ENCODE results near the gene PLA2G4A.

Gene PLA2G4A

DNA sequence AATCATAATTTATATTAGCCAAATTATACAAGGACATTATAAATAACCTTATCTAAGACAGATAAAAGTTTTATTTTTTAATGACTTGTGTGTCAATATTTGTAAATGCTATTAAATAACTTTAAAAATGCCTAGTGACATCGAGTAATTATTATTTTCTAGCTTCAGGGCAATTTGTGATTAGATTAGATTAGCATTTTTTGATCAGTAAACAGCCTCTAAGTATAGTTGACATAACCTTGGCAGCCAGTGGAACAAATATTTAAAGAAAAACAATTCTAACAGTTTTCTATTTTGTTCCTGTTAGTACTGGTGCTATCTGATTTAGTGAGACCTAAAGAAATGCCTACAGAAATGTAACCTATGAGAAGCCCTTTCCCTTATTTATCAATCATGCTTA, 169.1 kb downstream of the PLA2G4A start:
- Mint-ChIP-seq H3K9me3 (no peaks in the 10 kb centered on the region), H3K27ac (no peak overlapping the region), H3K4me1 (no peaks in the 10 kb centered on the region), H3K36me3 (no peaks in the 10 kb centered on the region), H3K4me3 (no peak overlapping the region), H3K27me3 (peaks cover 0 to 6% of the 10 kb centered on the region in 2 donors)
- ATAC-seq (replicated peaks) (no peak), DNase-seq (no peak)

DNA sequence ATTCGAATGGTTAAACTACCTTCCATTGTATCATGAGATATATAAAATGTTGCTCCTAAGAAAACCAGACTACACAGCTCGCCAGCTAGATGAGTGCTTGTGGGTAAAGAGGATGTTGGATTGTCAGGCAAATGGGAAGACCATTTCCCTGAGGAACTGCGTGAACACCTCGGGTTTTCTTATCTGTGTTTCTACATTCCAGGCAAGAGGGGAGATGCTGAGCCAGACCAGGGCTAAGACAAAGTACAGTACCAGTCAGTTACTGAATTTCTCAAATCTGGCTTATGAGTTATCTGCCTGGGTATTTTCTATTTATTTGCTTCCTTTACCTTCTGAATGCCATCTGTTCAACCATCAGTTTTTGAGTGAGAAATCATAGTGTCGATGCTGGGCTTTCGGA, 170.8 kb downstream of the PLA2G4A start:
- Mint-ChIP-seq H3K9me3 (no peaks in the 10 kb centered on the region), H3K4me1 (no peaks in the 10 kb centered on the region), H3K27me3 (peaks cover 0 to 6% of the 10 kb centered on the region in 2 donors), H3K27ac (no peak overlapping the region), H3K36me3 (no peaks in the 10 kb centered on the region), H3K4me3 (no peak overlapping the region)
- no peak for ATAC-seq (replicated peaks)
- no peak for DNase-seq

DNA sequence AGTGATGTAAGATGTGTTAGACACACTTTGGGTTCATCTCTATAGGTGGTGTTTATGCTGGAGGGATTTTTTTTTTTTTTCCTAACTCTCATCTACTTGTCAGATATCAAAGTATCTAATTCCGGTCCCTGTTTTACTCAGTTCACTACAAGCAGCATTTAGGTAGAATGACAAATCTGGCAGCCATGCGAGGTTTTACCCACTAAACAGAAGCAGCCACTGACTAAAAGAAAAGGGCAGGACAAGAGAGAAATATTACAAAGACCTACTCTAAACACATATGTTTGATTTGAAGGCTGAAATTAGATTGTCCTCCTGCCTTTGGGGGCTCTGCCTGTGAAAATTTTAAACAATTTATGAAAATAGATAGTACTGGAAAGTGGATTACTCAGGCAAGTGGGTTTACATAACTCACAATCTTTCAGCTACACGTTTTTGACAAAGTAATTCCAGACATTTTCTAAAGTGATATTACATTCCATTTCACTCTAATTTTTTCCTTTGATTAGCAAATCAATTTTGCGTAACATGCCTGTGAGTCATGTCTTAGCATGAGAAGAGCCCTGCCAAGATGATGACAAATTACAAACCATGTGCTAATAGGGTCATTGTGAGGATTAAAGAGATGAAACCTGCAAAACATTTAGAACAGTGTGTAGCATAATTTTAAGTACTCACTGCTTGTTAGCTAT, 172.6 kb downstream of the PLA2G4A start:
- Mint-ChIP-seq H3K4me3 (no peak overlapping the region), H3K9me3 (peaks cover 0 to 2% of the 10 kb centered on the region in 2 donors), H3K4me1 (no peaks in the 10 kb centered on the region), H3K27ac (no peak overlapping the region), H3K27me3 (peaks cover 0 to 6% of the 10 kb centered on the region in 2 donors), H3K36me3 (no peaks in the 10 kb centered on the region)
- ATAC-seq (replicated peaks): no peak
- no peak for DNase-seq

GRCh38 chr1:187003353-187003752, 174.6 kb downstream of the PLA2G4A start:
- peaks cover 0 to 7% of the 10 kb centered on the region in 2 donors for H3K9me3 Mint-ChIP-seq
- H3K36me3 Mint-ChIP-seq: peaks cover 0 to 3% of the 10 kb centered on the region in 2 donors
- no peaks in the 10 kb centered on the region for H3K4me1 Mint-ChIP-seq
- DNase-seq (no peak), ATAC-seq (replicated peaks) (no peak)
- no peak overlapping the region for H3K4me3 Mint-ChIP-seq
- no peak overlapping the region for H3K27ac Mint-ChIP-seq
- peaks cover 0 to 6% of the 10 kb centered on the region in 2 donors for H3K27me3 Mint-ChIP-seq

GRCh38 chr1:187006896-187007295, 178.1 kb downstream of the PLA2G4A start:
- DNase-seq: no peak
- Mint-ChIP-seq H3K27me3 (no peaks in the 10 kb centered on the region), H3K27ac (no peak overlapping the region), H3K36me3 (peaks cover 0 to 3% of the 10 kb centered on the region in 2 donors), H3K4me3 (no peak overlapping the region), H3K9me3 (peaks cover 0 to 9% of the 10 kb centered on the region in 2 donors), H3K4me1 (no peaks in the 10 kb centered on the region)
- no peak for ATAC-seq (replicated peaks)

DNA sequence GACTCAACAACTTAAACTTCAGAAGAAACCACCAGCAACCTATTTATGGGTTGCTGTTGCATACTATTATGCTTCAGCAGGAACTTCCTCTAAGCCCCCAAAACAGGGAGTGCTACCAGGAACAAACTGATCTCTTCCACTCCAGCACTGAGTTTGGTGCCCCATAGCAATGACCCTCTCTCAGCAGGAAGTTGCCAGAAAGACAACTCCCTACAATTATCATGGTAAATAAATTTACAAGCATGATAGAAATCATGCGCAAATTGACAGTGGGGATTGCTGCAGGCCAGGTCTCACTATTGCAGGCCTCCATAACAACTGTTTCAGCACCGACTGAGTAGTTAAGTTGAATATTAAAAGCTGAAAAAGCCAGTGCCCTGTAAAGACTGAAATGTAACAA, 180.6 kb downstream of the PLA2G4A start:
- H3K27ac Mint-ChIP-seq: no peak overlapping the region

DNA sequence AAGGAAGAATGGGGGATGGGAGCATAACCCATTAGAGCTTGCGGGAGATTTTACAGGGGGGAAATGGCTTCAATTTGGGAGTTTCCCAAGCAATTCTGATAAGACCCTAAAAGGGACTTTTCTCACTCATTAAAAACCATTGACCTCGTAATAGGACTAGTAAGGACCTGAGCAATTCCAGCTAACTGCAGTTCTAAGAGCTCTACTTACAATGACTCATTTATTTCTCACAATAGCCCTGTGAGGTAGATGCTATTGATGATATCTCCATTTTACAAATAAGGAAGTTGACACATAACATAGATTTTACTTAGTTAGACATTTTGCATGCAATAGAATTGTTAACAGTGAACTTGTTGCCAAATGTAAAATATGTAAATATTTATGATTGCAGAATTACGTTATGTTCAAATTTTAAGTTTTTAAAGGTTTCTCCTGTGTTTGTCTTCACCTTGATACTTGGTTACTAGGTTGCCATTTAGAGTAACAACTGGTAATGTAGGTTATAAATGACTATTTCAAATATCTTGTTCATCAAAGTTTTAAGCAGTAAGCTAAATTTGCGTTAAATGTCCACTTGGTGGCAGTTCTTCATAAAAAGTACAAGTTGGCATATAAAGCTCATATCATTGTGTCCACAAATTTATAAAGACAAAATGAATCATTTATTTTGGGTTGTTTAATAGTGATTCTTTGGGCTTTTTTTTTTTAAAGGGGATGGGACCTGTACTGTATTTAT, 182.0 kb downstream of the PLA2G4A start:
- H3K9me3 Mint-ChIP-seq: peaks cover 0 to 9% of the 10 kb centered on the region in 2 donors
- H3K4me1 Mint-ChIP-seq: no peaks in the 10 kb centered on the region
- H3K36me3 Mint-ChIP-seq: peaks cover 0 to 3% of the 10 kb centered on the region in 2 donors
- no peaks in the 10 kb centered on the region for H3K27me3 Mint-ChIP-seq
- no peak for DNase-seq
- H3K27ac Mint-ChIP-seq: no peak overlapping the region
- ATAC-seq (replicated peaks): no peak
- no peak overlapping the region for H3K4me3 Mint-ChIP-seq

More for the DNA sequence above, 180.6 kb downstream of the PLA2G4A start:
- DNase-seq (no peak), ATAC-seq (replicated peaks) (no peak)
- Mint-ChIP-seq H3K27me3 (no peaks in the 10 kb centered on the region), H3K4me3 (no peak overlapping the region), H3K9me3 (peaks cover 0 to 9% of the 10 kb centered on the region in 2 donors), H3K4me1 (no peaks in the 10 kb centered on the region), H3K36me3 (peaks cover 0 to 3% of the 10 kb centered on the region in 2 donors)

GRCh38 chr1:187013582-187014200, 184.9 kb downstream of the PLA2G4A start:
- Mint-ChIP-seq H3K4me1 (no peaks in the 10 kb centered on the region), H3K27ac (no peak overlapping the region), H3K36me3 (no peaks in the 10 kb centered on the region), H3K27me3 (no peaks in the 10 kb centered on the region), H3K9me3 (peaks cover 0 to 2% of the 10 kb centered on the region in 2 donors), H3K4me3 (no peak overlapping the region)
- ATAC-seq (replicated peaks): no peak
- DNase-seq: no peak

GRCh38 chr1:187018291-187018690, 189.5 kb downstream of the PLA2G4A start:
- ATAC-seq (replicated peaks) (no peak), DNase-seq (no peak)
- peaks cover 0 to 7% of the 10 kb centered on the region in 2 donors for H3K9me3 Mint-ChIP-seq
- peaks cover 0 to 2% of the 10 kb centered on the region in 2 donors for H3K36me3 Mint-ChIP-seq
- no peaks in the 10 kb centered on the region for H3K4me1 Mint-ChIP-seq
- no peak overlapping the region for H3K4me3 Mint-ChIP-seq
- H3K27me3 Mint-ChIP-seq: no peaks in the 10 kb centered on the region
- H3K27ac Mint-ChIP-seq: no peak overlapping the region

DNA sequence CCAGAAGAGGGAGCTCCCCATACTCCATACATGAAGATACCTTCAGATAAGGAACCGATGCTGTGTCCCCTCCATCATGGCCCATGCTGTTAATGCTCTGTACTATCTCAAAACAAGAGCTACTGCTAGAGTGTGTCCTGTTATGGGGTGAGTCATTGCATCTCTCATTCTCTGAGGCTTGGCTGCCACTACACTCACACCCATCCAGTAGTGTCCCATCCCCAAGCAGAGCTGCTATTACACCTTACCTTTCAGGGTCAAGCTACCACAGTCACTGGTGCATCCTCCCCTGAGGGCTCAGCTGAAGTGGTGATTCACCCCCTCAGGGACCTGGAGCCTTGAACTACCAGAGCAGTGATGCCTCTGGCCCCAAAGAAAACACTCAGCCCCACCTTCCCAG, 198.5 kb downstream of the PLA2G4A start:
- Mint-ChIP-seq H3K27ac (no peak overlapping the region), H3K27me3 (no peaks in the 10 kb centered on the region), H3K36me3 (no peaks in the 10 kb centered on the region), H3K4me3 (no peak overlapping the region), H3K4me1 (no peaks in the 10 kb centered on the region), H3K9me3 (peaks cover 9 to 18% of the 10 kb centered on the region in 2 donors)
- ATAC-seq (replicated peaks) (peak in 1 of 2 donors; percentile 31), DNase-seq (no peak)

- H3K27me3 Mint-ChIP-seq: no peaks in the 10 kb centered on the region
- no peaks in the 10 kb centered on the region for H3K36me3 Mint-ChIP-seq
- no peak for ATAC-seq (replicated peaks)
Observed at GRCh38 chr1:187032316-187032981, 203.7 kb downstream of the PLA2G4A start.

DNA sequence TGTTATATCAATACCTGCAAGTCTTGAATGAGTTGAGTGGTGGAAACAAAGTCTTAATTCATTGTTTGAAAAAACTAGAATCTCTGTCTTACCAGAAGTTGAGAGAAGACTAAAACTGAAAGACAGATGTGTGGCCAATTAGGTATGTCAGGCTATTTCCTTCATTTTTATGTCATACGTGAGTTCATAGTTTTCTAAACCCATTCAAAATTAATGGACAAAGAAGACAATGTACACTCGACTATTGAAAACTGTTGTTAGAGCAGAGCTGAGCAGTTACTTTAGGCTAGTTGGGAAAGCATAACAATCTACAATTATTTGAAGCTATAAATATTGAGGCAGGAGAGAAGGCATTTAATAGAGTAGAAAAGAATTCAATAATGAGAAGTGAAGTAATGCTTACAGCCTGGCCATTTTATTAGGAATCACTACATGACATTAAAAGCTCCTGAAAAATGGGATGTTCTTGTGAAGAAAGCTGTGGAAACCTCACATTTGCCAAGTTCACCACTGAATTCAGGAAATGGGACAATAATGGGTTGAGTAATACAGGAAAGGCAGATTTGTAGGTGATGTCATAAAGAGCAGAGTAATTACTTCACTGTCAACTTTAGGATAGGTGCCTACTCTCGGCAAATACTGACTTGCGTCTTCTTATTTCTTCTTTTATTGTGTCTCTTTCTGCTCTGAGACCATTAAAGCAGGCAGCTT, 204.4 kb downstream of the PLA2G4A start:
- no peak overlapping the region for H3K4me3 Mint-ChIP-seq
- peaks cover 4 to 10% of the 10 kb centered on the region in 2 donors for H3K9me3 Mint-ChIP-seq
- no peaks in the 10 kb centered on the region for H3K27me3 Mint-ChIP-seq
- H3K4me1 Mint-ChIP-seq: no peaks in the 10 kb centered on the region
- no peak for DNase-seq
- H3K36me3 Mint-ChIP-seq: no peaks in the 10 kb centered on the region
- no peak for ATAC-seq (replicated peaks)
- H3K27ac Mint-ChIP-seq: no peak overlapping the region

More at GRCh38 chr1:187032316-187032981, 203.7 kb downstream of the PLA2G4A start:
- H3K4me3 Mint-ChIP-seq: no peak overlapping the region
- H3K9me3 Mint-ChIP-seq: peaks cover 9 to 13% of the 10 kb centered on the region in 2 donors
- H3K4me1 Mint-ChIP-seq: no peaks in the 10 kb centered on the region
- H3K27ac Mint-ChIP-seq: no peak overlapping the region
- DNase-seq: no peak

DNA sequence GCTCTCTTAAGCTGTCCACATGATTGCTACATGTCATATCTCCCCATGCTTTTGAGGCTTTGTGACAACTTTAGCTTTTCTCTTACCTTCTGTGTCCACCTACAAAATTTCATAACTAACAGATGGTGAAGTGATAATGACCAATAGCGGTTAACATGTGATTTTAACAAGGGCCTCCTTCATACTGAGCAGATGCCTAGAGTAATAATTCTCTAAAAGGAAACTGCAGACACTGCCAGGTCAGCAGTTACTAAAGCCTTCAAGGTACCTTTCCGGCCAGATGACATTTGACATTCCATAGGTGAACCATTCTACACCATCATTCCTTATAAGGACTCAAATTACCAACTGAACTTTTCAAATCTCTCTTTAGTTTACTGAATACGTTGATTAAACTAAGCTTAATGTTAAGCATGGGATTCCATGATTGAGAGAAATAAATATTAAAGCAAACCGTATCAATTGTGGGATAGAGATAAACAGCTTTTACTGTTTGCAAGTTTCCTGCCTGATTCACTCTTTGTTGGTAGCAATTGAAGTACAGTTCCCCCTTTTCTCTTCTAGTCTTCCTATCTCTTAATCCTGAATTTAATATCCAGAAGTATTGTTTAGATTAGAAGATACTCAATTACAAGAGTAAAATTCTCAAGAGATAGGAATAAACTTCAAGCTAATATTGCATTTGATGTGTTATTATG, 205.1 kb downstream of the PLA2G4A start:
- Mint-ChIP-seq H3K27me3 (no peaks in the 10 kb centered on the region), H3K4me3 (no peak overlapping the region), H3K4me1 (no peaks in the 10 kb centered on the region), H3K27ac (no peak overlapping the region), H3K36me3 (no peaks in the 10 kb centered on the region), H3K9me3 (peaks cover 0 to 5% of the 10 kb centered on the region in 2 donors)
- no peak for DNase-seq
- no peak for ATAC-seq (replicated peaks)
